Natural killer cell (primary cell): ENCODE results near the gene PGS1. TPM values are rescaled to one million over a fixed set of nuclear protein-coding genes. Genes with fewer than 3 reads are reported as not detected.

Source experiments
- ATAC-seq, 3 donors: fragments of 150-1000 bp in 2 of 3; fragments of 200-7000 bp in 1 of 3; cut with Tn5 transposase; 1 replicate in 1 of 3; 2 replicates in 2 of 3; pipeline ENCODE4 v1.10.0; 2021; ENCODE audit warnings: mild to moderate bottlenecking in 2 of 3, moderate library complexity in 2 of 3
- DNase-seq, 2 donors: peaks; one replicate each; pipeline versions ENCODE4 v3.0.0 to v3.0.0-alpha.2; 2013 to 2021; ENCODE audit warnings: mixed read lengths in 1 of 2
- H3K27ac ChIP-seq: one replicate; pipeline ENCODE4 v1.5.1; 2013; ENCODE audit warnings: mild to moderate bottlenecking, low read length
- H3K27me3 ChIP-seq: one replicate; pipeline ENCODE4 v1.6.1; 2013; ENCODE audit warnings: low read length; ENCODE audit not compliant: control insufficient read depth, insufficient read depth
- H3K36me3 ChIP-seq: one replicate; pipeline ENCODE4 v1.6.1; 2013; ENCODE audit warnings: low read length; ENCODE audit not compliant: control insufficient read depth, insufficient read depth
- H3K4me1 ChIP-seq: one replicate; pipeline ENCODE4 v1.6.1; 2013; ENCODE audit warnings: low read length; ENCODE audit not compliant: control insufficient read depth, insufficient read depth
- H3K4me3 ChIP-seq: one replicate; pipeline ENCODE4 v1.5.1; 2013; ENCODE audit warnings: low read length
- H3K9me3 ChIP-seq: one replicate; pipeline ENCODE4 v1.6.1; 2013; ENCODE audit warnings: low read length; ENCODE audit not compliant: control insufficient read depth, insufficient read depth
- H3K27ac Mint-ChIP-seq, 2 donors: one replicate each; pipeline ENCODE4 v1.8.0; 2022; ENCODE audit warnings: mild to moderate bottlenecking in 2 of 2, mixed read lengths in 2 of 2, moderate library complexity in 1 of 2
- H3K27me3 Mint-ChIP-seq, 2 donors: one replicate each; pipeline ENCODE4 v1.8.0; 2022; ENCODE audit warnings: low read depth in 2 of 2, mixed read lengths in 2 of 2
- H3K36me3 Mint-ChIP-seq: one replicate; pipeline ENCODE4 v1.8.0; 2022; ENCODE audit warnings: mixed read lengths
- H3K4me1 Mint-ChIP-seq, 2 donors: one replicate each; pipeline ENCODE4 v1.8.0; 2022; ENCODE audit warnings: mixed read lengths in 2 of 2
- H3K4me3 Mint-ChIP-seq: one replicate; pipeline ENCODE4 v1.8.0; 2022; ENCODE audit warnings: mild to moderate bottlenecking, moderate library complexity, mixed read lengths
- H3K9me3 Mint-ChIP-seq, 2 donors: one replicate each; pipeline ENCODE4 v1.8.0; 2022; ENCODE audit warnings: mixed read lengths in 2 of 2
- WGBS: methylation state at CpG from one replicate; pipeline ENCODE4 v1.1.7; 2013; ENCODE audit warnings: missing lambda C conversion rate; ENCODE audit not compliant: insufficient coverage; 5-methylcytosine and 5-hydroxymethylcytosine counted together
- intact Hi-C: fragments of 100-400 bp; cut with micrococcal nuclease; formaldehyde crosslinking; loops from one replicate; pipeline ENCODE4 v1.14.2; 2022
- total RNA-seq, 4 donors: library from RNA; stranded (reverse); fragments of 120-200 nt in 1 of 4; gene quantifications; one replicate each; pipeline versions ENCODE4 v1.2.3 to v1.2.4, GENCODE V29; 2013 to 2022
- TF ChIP-seq, protein P1 (sequence below): fragments of 200-600 bp; IDR thresholded peaks from one replicate; pipeline ENCODE4 v1.8.0; 2022; ENCODE audit warnings: antibody characterized with exemption

Gene PGS1
- total RNA-seq, 3 donors from 2014 or later (not counting 1 experiment from before 2014, with no cell fraction given) = 47.9 to 53.6 (median 48.3) TPM

DNA sequence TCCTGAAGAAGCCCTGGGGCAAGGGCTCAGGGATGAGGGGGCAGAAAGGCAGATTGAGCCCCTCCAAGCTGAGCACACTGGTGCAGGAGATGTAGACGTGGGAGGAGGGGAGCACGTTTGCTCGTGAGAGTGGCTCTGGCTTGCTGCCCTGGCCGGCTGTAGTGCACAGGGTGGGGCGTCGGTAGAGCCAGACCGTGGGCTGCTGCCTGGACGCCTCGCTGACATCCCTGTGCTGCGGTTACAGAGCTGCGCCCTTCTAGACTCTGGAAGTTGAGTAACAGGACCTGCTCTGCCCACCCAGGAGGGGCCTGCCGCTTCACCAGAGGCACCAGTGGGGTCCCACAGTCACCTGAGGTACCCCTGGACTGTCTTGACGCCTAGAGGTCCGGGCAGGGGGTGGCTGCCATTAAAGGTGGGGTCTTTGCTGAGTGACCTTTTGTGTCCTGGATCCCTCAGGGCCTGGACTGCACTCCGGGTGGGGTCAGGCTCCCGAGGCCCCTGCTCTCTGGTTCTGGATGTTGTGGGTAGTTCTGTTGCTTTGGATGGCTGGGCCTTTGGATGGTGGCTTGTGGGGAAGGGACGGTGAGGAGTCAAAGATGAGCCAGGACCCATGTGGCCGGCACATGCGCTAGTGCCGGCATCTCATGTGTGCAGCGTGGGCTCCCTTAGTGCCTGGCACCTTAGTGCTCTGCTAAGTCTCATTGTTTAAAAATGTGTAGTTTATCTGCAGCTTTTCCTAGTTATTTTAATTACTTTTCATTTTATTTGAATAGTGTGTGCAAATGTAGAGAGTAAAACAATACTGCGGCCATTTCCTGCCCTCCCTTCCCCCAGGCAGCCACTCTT, 41.7 kb downstream of the PGS1 start:
- peaks cover 25% of the 10 kb centered on the region for H3K4me1 ChIP-seq
- no peak overlapping the region for H3K4me3 ChIP-seq
- no peak overlapping the region for H3K27ac ChIP-seq
- H3K27me3 ChIP-seq = no peaks in the 10 kb centered on the region
- H3K36me3 Mint-ChIP-seq = no peaks in the 10 kb centered on the region
- no peaks in the 10 kb centered on the region for H3K9me3 ChIP-seq
- TF ChIP-seq, protein P1, sequence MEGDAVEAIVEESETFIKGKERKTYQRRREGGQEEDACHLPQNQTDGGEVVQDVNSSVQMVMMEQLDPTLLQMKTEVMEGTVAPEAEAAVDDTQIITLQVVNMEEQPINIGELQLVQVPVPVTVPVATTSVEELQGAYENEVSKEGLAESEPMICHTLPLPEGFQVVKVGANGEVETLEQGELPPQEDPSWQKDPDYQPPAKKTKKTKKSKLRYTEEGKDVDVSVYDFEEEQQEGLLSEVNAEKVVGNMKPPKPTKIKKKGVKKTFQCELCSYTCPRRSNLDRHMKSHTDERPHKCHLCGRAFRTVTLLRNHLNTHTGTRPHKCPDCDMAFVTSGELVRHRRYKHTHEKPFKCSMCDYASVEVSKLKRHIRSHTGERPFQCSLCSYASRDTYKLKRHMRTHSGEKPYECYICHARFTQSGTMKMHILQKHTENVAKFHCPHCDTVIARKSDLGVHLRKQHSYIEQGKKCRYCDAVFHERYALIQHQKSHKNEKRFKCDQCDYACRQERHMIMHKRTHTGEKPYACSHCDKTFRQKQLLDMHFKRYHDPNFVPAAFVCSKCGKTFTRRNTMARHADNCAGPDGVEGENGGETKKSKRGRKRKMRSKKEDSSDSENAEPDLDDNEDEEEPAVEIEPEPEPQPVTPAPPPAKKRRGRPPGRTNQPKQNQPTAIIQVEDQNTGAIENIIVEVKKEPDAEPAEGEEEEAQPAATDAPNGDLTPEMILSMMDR = no peak
- no peak overlapping the region for H3K4me3 Mint-ChIP-seq
- WGBS = 96% methylated on average over 22 of the region's 22 CpGs
- intact Hi-C loops = no loop called here
- H3K27me3 Mint-ChIP-seq = no peaks in the 10 kb centered on the region
- peaks cover 60% of the 10 kb centered on the region for H3K36me3 ChIP-seq
- ATAC-seq = no peak
- H3K27ac Mint-ChIP-seq = no peak overlapping the region
- no peak for DNase-seq
- H3K9me3 Mint-ChIP-seq = no peaks in the 10 kb centered on the region
- H3K4me1 Mint-ChIP-seq = peaks cover 11 to 25% of the 10 kb centered on the region in 2 donors

DNA sequence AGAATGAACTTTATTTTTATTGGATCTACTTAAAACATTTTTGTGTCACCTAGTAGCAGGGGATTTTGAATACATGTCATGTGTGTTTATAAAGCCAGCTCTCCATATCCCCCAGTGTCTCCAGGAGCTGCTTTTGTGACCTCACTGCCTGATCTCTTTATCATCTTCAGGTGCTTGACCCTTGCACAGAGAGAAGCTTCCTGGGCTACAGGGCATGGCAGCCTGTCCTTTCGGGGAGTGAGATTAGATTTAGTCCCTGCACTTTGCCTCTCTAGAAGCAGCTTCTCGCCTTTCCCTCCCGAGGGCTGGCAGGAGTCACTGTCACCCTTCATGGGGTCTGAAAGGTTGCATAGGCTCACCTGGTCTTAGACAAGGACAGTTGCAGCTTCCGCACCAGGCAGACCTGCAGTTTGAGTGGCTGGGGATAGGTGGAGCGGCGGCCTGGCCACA, 42.7 kb downstream of the PGS1 start:
- no peaks in the 10 kb centered on the region for H3K9me3 ChIP-seq
- H3K27ac ChIP-seq = no peak overlapping the region
- H3K4me3 Mint-ChIP-seq = no peak overlapping the region
- intact Hi-C loops = no loop called here
- H3K27me3 Mint-ChIP-seq = no peaks in the 10 kb centered on the region
- peaks cover 11 to 21% of the 10 kb centered on the region in 2 donors for H3K4me1 Mint-ChIP-seq
- H3K36me3 Mint-ChIP-seq = no peaks in the 10 kb centered on the region
- DNase-seq = no peak
- no peak for ATAC-seq
- no peaks in the 10 kb centered on the region for H3K27me3 ChIP-seq
- peaks cover 62% of the 10 kb centered on the region for H3K36me3 ChIP-seq
- H3K4me3 ChIP-seq = no peak overlapping the region
- H3K4me1 ChIP-seq = peaks cover 16% of the 10 kb centered on the region
- TF ChIP-seq, protein P1 = no peak
- peak overlapping the region in 1 of 2 donors; percentile 7 for H3K27ac Mint-ChIP-seq
- no peaks in the 10 kb centered on the region for H3K9me3 Mint-ChIP-seq
- 95% methylated on average over 6 of the region's 6 CpGs for whole genome bisulfite sequencing

DNA sequence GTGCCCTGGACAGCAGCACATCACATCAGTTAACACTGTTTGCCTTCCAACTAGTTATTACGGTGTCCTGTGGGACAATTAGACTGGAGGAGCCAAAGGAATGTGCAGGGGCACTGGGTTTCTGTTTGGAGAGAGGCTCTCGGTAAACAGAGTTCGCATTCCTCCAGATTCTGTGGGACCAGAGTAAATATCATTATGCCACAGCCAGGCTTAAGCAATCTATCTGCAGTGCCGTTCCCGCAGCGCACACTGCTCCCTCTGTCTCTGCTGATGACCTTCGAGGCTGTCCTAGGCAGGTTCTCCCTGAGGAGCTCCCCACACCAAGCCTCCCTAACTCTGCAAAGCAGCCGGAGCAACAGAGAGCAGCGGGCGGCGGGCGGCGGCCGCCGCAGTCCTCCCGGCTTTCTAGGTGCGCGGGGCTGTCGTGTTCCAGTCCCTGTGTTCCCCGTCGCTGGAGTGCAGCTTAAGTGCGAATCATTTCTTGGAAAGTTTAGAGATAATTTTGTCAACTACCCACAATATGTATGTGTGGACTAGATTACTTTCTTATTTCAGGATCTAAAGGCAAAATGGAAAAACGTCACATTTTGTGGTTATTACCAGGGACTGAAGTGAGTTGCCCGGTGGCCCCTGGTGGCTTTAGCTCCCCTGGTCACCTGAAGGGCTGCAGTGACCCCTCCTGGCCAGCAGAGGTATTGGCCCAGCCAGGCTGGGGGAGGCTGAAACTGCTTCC, 43.3 kb downstream of the PGS1 start:
- Mint-ChIP-seq H3K9me3 (no peaks in the 10 kb centered on the region), H3K4me1 (peaks cover 10 to 15% of the 10 kb centered on the region in 2 donors), H3K4me3 (no peak overlapping the region), H3K36me3 (no peaks in the 10 kb centered on the region), H3K27me3 (no peaks in the 10 kb centered on the region), H3K27ac (no peak overlapping the region)
- 86% methylated on average over 21 of the region's 24 CpGs for WGBS
- H3K27me3 ChIP-seq = no peaks in the 10 kb centered on the region
- ATAC-seq (peak; percentile 89 to 97 (median 96)), DNase-seq (peak; percentile 68 to 84)
- peaks cover 67% of the 10 kb centered on the region for H3K36me3 ChIP-seq
- no peaks in the 10 kb centered on the region for H3K9me3 ChIP-seq
- H3K4me3 ChIP-seq = no peak overlapping the region
- TF ChIP-seq, protein P1 = peak; percentile 96
- peaks cover 10% of the 10 kb centered on the region for H3K4me1 ChIP-seq
- intact Hi-C loops = loop anchor here (1.0 kb wide), 2 partner anchors 61 to 132 kb away; partner anchors contain the start of gene SOCS3
- no peak overlapping the region for H3K27ac ChIP-seq
